ENCODE results near the gene SRGAP3.

The SRGAP3 gene

GRCh38 chr3:9043063-9043462 is 206.4 kb downstream of the SRGAP3 start:
- no peak for DNase-seq (ENCODE audit: low spot score)

GRCh38 chr3:9041626-9042025 is 207.8 kb downstream of the SRGAP3 start:
- DNase-seq (ENCODE audit: low spot score), result no peak

- no peak for DNase-seq (ENCODE audit: low spot score)
Measured at GRCh38 chr3:9040996-9041395, 208.4 kb downstream of the SRGAP3 start.

- DNase-seq (ENCODE audit: low spot score), result no peak
Measured at GRCh38 chr3:9037144-9037711, 212.2 kb downstream of the SRGAP3 start.

GRCh38 chr3:9036404-9037131 is 212.9 kb downstream of the SRGAP3 start:
- no peak for DNase-seq (ENCODE audit: low spot score)

GRCh38 chr3:9035961-9036360 is 213.5 kb downstream of the SRGAP3 start:
- no peak for DNase-seq (ENCODE audit: low spot score)

GRCh38 chr3:9035473-9035872 is 214.0 kb downstream of the SRGAP3 start:
- DNase-seq (ENCODE audit: low spot score), result no peak

GRCh38 chr3:9033867-9034266 is 215.6 kb downstream of the SRGAP3 start:
- no peak for DNase-seq (ENCODE audit: low spot score)

GRCh38 chr3:9032231-9032777 is 217.1 kb downstream of the SRGAP3 start:
- DNase-seq (ENCODE audit: low spot score), result no peak

GRCh38 chr3:9030034-9030433 is 219.4 kb downstream of the SRGAP3 start:
- no peak for DNase-seq (ENCODE audit: low spot score)

GRCh38 chr3:9028134-9028533 is 221.3 kb downstream of the SRGAP3 start:
- DNase-seq (ENCODE audit: low spot score), result no peak

- DNase-seq (ENCODE audit: low spot score), result no peak
Measured at GRCh38 chr3:9026320-9027045, 223.0 kb downstream of the SRGAP3 start.

GRCh38 chr3:9024341-9024740 is 225.1 kb downstream of the SRGAP3 start:
- DNase-seq (ENCODE audit: low spot score), result no peak

- DNase-seq (ENCODE audit: low spot score), result no peak
Measured at GRCh38 chr3:9023226-9023590, 226.2 kb downstream of the SRGAP3 start.

GRCh38 chr3:9022305-9023225 is 226.9 kb downstream of the SRGAP3 start:
- no peak for DNase-seq (ENCODE audit: low spot score)

- no peak for DNase-seq (ENCODE audit: low spot score)
Measured at GRCh38 chr3:9021271-9022009, 228.0 kb downstream of the SRGAP3 start.

- no peak for DNase-seq (ENCODE audit: low spot score)
Measured at GRCh38 chr3:9020426-9020825, 229.0 kb downstream of the SRGAP3 start.

GRCh38 chr3:9019259-9019961 is 230.0 kb downstream of the SRGAP3 start:
- DNase-seq (ENCODE audit: low spot score), result no peak

GRCh38 chr3:9015250-9015649 is 234.2 kb downstream of the SRGAP3 start:
- no peak for DNase-seq (ENCODE audit: low spot score)

- DNase-seq (ENCODE audit: low spot score), result no peak
Measured at GRCh38 chr3:9013782-9014563, 235.5 kb downstream of the SRGAP3 start.

Data from ecto neural progenitor cell (in vitro differentiated cells).